ENCODE data around the gene FLVCR2.

- TF ChIP-seq CTCF (IDR thresholded peaks at IDR 0.05; ENCODE audit: low read depth, low read length, poor library complexity, severe bottlenecking) (no peak), EZH2phosphoT487 (IDR thresholded peaks at IDR 0.05; ENCODE audit: borderline replicate concordance, low read length) (no peak)
These were observed 35.8 kb upstream of the FLVCR2 start for GRCh38 chr14:75542588-75543091.

Data from DOHH2 (cell line).